G401.6 (cell line): ENCODE measurements around the gene TBC1D24.
"Not testable (repeated sequence)": the region's sequence is repeated elsewhere in the genome, so short reads cannot be mapped to it uniquely, and the experiment has no call there.

Experiments used
- FAIRE-seq: peaks from 2 replicates; lab custom pipeline; 2012; peaks lifted over from hg19 to GRCh38; lab: Jason Lieb, UNC

Gene TBC1D24

GRCh38 chr16:2518823-2519710, 44.1 kb downstream of the TBC1D24 start:
- no peak for FAIRE-seq

DNA sequence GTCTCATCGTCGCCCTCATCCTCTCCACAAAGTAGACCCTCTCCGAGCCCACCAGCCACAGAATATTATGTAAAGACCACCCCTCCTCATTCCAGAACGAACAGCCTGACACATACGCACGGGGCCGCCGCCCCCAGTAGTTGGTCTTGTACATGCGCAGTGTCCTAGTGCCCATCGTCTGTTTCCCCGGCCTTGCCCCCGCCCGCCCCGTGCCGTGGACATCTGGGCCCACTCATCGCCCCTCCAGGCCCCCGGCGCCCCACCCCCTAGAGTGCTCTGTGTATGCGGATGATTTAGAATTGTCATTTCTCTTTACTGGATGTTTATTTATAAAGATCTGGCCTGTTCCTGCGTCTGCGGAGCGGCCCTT, 44.8 kb downstream of the TBC1D24 start:
- no peak for FAIRE-seq

DNA sequence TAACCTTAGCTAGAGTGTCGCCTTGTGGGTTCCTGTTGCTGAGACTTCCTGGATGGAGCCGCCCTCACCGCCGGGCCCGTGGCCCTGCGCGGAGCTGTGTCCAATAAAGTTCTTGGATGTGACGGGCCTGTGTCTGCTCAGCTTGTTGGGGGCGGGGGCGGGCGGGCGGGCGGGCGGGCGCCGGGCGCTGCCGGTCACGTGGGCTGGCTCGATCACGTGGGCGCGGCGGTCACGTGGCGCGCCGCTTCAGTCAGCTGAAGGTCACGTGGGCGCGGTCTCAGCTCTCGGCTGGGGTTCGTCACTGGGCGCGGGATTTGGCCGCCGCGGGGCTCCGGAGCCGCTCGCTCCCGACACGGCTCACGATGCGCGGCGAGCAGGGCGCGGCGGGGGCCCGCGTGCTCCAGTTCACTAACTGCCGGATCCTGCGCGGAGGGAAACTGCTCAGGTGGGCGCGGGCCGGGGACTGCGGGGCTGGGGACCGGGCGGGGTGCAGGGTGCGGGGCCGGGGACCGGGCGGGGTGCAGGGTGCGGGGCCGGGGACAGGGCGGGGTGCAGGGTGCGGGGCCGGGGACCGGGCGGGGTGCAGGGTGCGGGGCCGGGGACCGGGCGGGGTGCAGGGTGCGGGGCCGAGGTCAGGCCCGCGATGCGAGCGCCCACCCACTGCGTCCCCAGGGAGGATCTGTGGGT, 45.3 kb downstream of the TBC1D24 start, which contains the start of gene AMDHD2:
AMDHD2 (plus strand) TSS at position 275 of the 687 bp plus-strand sequence; CDS start at position 363, 88 bp downstream.
- FAIRE-seq: no peak

GRCh38 chr16:2520784-2521531, 46.0 kb downstream of the TBC1D24 start:
- FAIRE-seq: no peak

GRCh38 chr16:2523801-2524231, 48.9 kb downstream of the TBC1D24 start:
- FAIRE-seq: no peak

- no peak for FAIRE-seq
Observed at GRCh38 chr16:2524339-2524938, 49.5 kb downstream of the TBC1D24 start.

DNA sequence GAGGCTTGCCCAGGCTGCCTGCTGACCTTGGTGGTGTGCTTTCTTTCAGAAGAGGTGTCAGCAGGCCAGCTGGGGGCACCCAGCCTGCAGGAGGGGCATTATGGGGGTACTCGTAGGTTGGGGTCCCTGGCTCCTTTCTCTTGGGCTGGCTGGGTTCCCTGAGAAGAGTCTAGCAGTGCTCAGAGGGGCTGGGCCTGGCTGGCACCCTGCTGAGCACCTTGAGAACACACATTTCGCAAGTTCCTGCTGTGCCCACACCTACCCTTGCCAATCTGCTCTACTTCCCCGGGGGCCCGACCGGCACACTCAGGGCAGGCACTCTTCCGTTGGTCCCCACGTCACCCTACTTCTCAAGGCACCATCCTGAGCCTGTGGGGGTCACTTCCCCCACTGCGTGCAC, 51.2 kb downstream of the TBC1D24 start:
- no peak for FAIRE-seq

GRCh38 chr16:2527071-2527783, 52.3 kb downstream of the TBC1D24 start:
- no peak for FAIRE-seq

GRCh38 chr16:2527784-2528100, 52.8 kb downstream of the TBC1D24 start:
- FAIRE-seq: no peak

DNA sequence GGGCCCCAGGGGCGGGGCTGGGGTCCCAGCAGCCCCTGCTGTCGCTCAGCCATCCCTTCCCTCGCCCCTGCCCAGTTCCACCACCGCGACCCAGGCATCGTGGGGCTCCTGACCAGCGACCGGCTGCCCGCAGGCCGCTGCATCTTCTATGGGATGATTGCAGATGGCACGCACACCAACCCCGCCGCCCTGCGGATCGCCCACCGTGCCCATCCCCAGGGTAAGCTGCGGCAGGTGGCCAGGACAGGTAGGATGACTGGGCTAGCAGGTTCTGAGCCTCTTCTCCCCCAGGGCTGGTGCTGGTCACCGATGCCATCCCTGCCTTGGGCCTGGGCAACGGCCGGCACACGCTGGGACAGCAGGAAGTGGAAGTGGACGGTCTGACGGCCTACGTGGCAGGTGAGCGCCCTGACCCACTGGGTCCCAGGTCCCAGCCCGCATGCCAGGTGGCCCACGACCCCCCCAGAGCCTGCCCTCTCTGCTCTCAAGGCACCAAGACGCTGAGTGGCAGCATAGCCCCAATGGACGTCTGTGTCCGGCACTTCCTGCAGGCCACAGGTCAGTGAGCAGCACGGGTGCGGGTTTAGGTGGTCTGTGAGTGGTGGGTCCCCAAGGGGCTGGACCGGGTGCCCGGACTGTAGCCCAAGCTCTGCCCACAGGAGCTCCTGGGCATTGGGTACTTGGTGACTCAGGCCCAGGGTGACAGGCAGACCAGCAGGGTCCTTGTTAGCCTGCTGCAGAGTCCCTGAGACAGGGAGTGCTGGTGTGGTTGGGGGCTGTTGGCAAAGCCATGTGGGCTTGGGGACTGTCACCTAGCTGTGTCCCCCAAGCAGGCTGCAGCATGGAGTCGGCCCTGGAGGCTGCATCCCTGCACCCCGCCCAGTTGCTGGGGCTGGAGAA, 53.5 kb downstream of the TBC1D24 start:
- FAIRE-seq: no peak

DNA sequence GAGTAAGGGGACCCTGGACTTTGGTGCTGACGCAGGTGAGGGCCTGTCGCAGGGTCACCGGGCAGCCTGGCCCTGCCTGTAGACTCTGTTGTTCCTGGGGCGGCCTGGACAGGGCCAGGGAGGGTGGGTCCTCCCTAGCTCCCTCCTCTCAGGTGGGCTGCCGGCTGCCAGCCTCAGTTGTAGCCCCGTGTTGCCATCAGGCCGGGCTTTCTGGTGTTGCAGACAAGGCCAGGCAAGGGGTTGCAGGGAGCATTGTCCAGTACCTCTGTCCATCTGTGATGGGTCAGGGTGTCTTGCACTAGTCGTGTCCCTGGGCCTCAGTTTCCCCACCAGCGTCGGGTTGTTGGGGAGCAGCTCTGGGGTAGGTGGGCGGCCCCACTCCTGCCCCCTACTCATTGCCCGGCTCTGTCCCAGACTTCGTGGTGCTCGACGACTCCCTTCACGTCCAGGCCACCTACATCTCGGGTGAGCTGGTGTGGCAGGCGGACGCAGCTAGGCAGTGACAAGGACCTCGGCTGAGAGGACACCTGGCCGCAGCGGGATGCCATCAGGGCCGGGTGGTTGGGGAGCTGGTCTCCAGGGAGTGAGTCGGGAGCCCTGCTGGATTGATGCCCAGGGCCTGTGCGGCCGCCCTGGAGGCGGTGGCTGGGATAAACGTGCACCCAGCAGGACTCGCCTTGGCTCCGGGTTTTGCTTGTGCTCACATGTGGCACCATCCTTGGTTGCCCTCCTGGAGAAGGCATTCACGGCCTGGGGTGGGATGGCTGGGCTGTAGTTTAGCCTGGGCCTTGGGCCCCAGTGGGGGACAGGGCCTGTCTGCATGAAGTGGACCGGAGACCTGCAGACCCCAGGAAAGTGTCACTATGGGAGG, 54.4 kb downstream of the TBC1D24 start:
- FAIRE-seq: no peak

- no peak for FAIRE-seq
Observed at GRCh38 chr16:2529961-2530628, 55.2 kb downstream of the TBC1D24 start.

GRCh38 chr16:2530629-2531318, 55.8 kb downstream of the TBC1D24 start:
- FAIRE-seq: no peak

GRCh38 chr16:2531371-2531695, 56.4 kb downstream of the TBC1D24 start, which contains the start of gene CEMP1:
Gene CEMP1, minus strand, starts transcription at chr16:2531408. Its CDS starts 335 bp downstream, at chr16:2531073.
- FAIRE-seq: no peak

- FAIRE-seq: peak; percentile 97
Observed at GRCh38 chr16:2531696-2532493, 57.0 kb downstream of the TBC1D24 start.

DNA sequence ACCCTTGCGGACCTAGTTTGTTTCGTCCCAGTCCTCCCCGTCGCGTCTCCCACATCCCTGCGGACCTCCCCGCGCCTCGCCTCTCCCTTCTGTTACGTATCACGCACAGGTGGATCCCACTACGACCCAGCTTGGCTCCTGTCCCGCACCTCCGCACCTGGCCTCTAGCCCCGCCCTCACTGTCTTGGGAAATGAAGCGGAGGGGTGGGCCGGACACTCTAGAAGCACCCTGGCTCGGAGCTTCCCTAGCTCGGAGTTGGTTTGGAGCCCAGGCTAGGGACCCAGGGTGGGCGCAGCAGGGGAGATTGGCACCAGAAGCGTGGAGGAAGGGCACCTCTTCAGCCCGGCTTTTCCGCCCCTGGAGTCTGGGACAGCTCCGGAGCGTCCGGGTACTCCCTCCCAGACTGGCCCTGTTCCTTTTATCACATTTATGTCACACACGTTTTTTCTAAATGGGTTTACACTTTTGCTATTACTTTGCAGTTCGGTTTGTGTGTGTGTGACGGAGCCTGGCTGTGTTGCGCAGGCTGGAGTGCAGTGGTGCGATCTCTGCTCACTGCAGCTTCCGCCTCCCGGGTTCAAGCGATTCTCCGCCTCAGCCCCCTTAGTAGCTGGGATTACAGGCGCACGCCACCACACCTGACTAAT, 57.7 kb downstream of the TBC1D24 start:
- FAIRE-seq: no peak

GRCh38 chr16:2533142-2533755, 58.3 kb downstream of the TBC1D24 start:
- not testable (repeated sequence) for FAIRE-seq
